Measurements from ENCODE around the gene ESYT3. TPM values are rescaled to one million over a fixed set of nuclear protein-coding genes. Genes with fewer than 3 reads are reported as not detected.
"Not testable (repeated sequence)": the region's sequence is repeated elsewhere in the genome, so short reads cannot be mapped to it uniquely, and the experiment has no call there.

ESYT3 gene
- total RNA-seq, 1 donor from 2014 or later, result 1.8 TPM

- Mint-ChIP-seq H3K27me3 (no peaks in the 10 kb centered on the region), H3K9me3 (ENCODE audit: low read depth) (no peaks in the 10 kb centered on the region), H3K36me3 (ENCODE audit: insufficient read depth) (no peaks in the 10 kb centered on the region), H3K4me3 (ENCODE audit: low read depth) (no peak overlapping the region), H3K4me1 (ENCODE audit: low read depth) (no peaks in the 10 kb centered on the region), H3K27ac (no peak overlapping the region)
- DNase-seq (ENCODE audit: low spot score, unreplicated experiment), result no peak
- TF ChIP-seq, protein P1, sequence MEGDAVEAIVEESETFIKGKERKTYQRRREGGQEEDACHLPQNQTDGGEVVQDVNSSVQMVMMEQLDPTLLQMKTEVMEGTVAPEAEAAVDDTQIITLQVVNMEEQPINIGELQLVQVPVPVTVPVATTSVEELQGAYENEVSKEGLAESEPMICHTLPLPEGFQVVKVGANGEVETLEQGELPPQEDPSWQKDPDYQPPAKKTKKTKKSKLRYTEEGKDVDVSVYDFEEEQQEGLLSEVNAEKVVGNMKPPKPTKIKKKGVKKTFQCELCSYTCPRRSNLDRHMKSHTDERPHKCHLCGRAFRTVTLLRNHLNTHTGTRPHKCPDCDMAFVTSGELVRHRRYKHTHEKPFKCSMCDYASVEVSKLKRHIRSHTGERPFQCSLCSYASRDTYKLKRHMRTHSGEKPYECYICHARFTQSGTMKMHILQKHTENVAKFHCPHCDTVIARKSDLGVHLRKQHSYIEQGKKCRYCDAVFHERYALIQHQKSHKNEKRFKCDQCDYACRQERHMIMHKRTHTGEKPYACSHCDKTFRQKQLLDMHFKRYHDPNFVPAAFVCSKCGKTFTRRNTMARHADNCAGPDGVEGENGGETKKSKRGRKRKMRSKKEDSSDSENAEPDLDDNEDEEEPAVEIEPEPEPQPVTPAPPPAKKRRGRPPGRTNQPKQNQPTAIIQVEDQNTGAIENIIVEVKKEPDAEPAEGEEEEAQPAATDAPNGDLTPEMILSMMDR (IDR thresholded peaks at IDR 0.05; ENCODE audit: unreplicated experiment), result no peak
Observed at GRCh38 chr3:138477801-138478200, 43.4 kb downstream of the ESYT3 start.

GRCh38 chr3:138479438-138479863, 45.0 kb downstream of the ESYT3 start:
- Mint-ChIP-seq H3K36me3 (ENCODE audit: insufficient read depth) (no peaks in the 10 kb centered on the region), H3K27ac (no peak overlapping the region), H3K4me3 (ENCODE audit: low read depth) (no peak overlapping the region), H3K9me3 (ENCODE audit: low read depth) (peaks cover 5% of the 10 kb centered on the region), H3K27me3 (no peaks in the 10 kb centered on the region), H3K4me1 (ENCODE audit: low read depth) (no peaks in the 10 kb centered on the region)
- TF ChIP-seq, protein P1 (IDR thresholded peaks at IDR 0.05; ENCODE audit: unreplicated experiment), result peak; percentile 84
- DNase-seq (ENCODE audit: low spot score, unreplicated experiment), result no peak

GRCh38 chr3:138484672-138485071, 50.3 kb downstream of the ESYT3 start:
- not testable (repeated sequence) for DNase-seq (ENCODE audit: low spot score, unreplicated experiment); H3K4me3 Mint-ChIP-seq (ENCODE audit: low read depth); H3K4me1 Mint-ChIP-seq (ENCODE audit: low read depth); H3K27me3 Mint-ChIP-seq; H3K27ac Mint-ChIP-seq
- Mint-ChIP-seq H3K36me3 (ENCODE audit: insufficient read depth) (peaks cover 30% of the 10 kb centered on the region), H3K9me3 (ENCODE audit: low read depth) (peaks cover 37% of the 10 kb centered on the region)

DNA sequence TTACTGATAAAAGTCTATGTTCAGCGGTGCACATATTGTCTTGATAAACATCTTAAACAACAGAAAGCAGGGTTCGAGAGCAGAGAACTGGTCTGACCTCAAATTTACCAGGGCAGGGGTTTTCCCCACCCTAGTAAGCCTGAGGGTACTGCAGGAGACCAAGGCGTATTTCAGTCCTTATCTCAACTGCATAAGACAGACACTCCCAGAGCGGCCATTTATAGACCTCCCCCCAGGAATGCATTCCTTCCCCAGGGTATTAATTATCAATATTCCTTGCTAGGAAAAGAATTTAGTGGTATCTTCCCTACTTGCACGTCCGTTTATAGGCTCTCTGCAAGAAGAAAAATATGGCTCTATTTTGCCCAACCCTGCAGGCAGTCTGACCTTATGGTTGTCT, 52.2 kb downstream of the ESYT3 start:
- H3K4me1 Mint-ChIP-seq (ENCODE audit: low read depth); H3K27me3 Mint-ChIP-seq; DNase-seq (ENCODE audit: low spot score, unreplicated experiment); H3K27ac Mint-ChIP-seq; H3K4me3 Mint-ChIP-seq (ENCODE audit: low read depth): not testable (repeated sequence)
- Mint-ChIP-seq H3K36me3 (ENCODE audit: insufficient read depth) (peaks cover 45% of the 10 kb centered on the region), H3K9me3 (ENCODE audit: low read depth) (peaks cover 50% of the 10 kb centered on the region)

- H3K36me3 Mint-ChIP-seq (ENCODE audit: insufficient read depth), result peaks cover 41% of the 10 kb centered on the region
- peaks cover 7% of the 10 kb centered on the region for H3K4me1 Mint-ChIP-seq (ENCODE audit: low read depth)
- no peak for DNase-seq (ENCODE audit: low spot score, unreplicated experiment)
- H3K4me3 Mint-ChIP-seq (ENCODE audit: low read depth), result no peak overlapping the region
- no peaks in the 10 kb centered on the region for H3K27me3 Mint-ChIP-seq
- H3K27ac Mint-ChIP-seq, result no peak overlapping the region
- TF ChIP-seq, protein P1 (IDR thresholded peaks at IDR 0.05; ENCODE audit: unreplicated experiment), result no peak
- peaks cover 30% of the 10 kb centered on the region for H3K9me3 Mint-ChIP-seq (ENCODE audit: low read depth)
Observed at GRCh38 chr3:138491971-138492370, 57.6 kb downstream of the ESYT3 start.

DNA sequence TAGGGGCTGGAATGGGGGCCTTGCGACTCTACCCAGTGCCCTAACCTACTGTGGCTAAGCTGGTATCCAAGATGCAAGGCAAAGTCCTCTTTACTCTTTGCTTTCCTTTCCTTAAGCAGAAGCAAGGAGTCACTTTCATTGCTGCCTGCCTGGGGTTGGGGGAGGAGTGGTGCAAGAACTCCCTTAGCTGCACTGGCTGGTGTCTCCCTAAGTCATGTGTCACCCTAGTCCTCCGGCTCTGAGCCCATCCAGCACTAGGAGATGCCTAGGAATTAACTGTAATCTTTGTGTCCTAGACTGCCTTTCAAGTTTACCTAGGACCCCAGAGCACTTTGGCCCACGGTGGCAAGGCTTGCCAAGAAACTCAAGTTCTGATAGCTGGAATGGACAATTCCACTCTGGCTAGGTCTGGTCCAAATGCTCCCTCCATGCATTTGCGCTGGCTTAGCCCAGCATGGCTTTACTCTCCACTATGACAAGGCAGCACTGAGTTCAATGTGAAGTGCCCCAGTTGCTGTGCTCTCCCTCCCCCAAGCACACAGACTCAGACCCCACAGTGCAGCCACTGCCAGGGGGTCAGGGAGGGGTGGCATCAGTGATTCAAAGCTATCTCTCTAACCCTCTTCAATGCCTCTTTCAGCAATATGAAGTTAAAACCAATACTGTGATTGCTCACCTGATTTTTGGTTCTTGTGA, 58.7 kb downstream of the ESYT3 start:
- H3K27me3 Mint-ChIP-seq, result no peaks in the 10 kb centered on the region

More for the DNA sequence above, 58.7 kb downstream of the ESYT3 start:
- DNase-seq (ENCODE audit: low spot score, unreplicated experiment), result no peak
- Mint-ChIP-seq H3K4me1 (ENCODE audit: low read depth) (peaks cover 9% of the 10 kb centered on the region), H3K4me3 (ENCODE audit: low read depth) (no peak overlapping the region), H3K27ac (no peak overlapping the region), H3K36me3 (ENCODE audit: insufficient read depth) (peaks cover 33% of the 10 kb centered on the region), H3K9me3 (ENCODE audit: low read depth) (peaks cover 21% of the 10 kb centered on the region)
- TF ChIP-seq, protein P1 (IDR thresholded peaks at IDR 0.05; ENCODE audit: unreplicated experiment), result no peak
